ENCODE results near the gene HPS6.

HPS6 gene

DNA sequence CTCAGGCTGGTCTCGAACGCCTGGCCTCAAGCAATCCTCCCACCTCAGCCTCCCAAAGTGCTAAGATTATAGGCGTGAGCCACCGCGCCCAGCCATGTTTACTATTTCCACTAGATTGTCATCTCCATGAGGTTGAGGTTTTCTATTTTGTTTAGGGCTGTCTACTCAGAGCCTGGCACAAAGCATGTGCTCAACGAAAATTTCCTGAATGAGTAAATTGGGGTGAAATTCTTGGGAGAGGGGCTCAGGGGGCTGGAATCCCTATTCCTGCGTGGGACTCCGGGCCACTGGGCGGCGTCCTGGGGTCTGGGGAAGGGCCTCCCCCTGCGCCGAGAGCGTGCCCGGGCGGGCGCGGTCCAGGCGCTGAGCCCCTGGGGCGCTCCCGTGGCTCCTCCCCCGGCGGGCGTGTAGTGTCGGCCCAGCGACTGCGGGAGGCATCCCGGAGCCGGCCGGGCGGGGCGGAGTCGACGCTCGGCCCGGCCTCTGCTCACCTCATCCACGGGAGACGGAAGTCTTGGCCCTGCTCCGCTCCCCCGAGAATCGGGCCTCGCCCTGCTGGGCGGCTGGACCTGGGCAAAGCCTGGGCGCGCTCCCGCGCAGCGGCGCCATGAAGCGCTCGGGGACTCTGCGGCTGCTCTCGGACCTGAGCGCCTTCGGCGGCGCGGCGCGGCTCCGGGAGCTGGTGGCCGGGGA is at the start of gene HPS6:
Gene HPS6, plus strand, starts transcription at position 482 of the 693 bp plus-strand sequence. Its CDS starts 126 bp downstream, at position 608.
- H3K27me3 ChIP-seq (ENCODE audit: insufficient read depth, low read depth), result no peaks in the 10 kb centered on the region

GRCh38 chr10:102016416-102016815 is 48.7 kb upstream of the HPS6 start:
- no peak for TF ChIP-seq CTCF (conservative IDR thresholded peaks at IDR 0.05; ENCODE audit: low read depth, low read length)
- H3K4me2 ChIP-seq, result no peak overlapping the region
- no peak overlapping the region for H3K4me3 ChIP-seq (IDR thresholded peaks at IDR 0.05; ENCODE audit: insufficient read depth, low read depth, low read length)
- H2AFZ ChIP-seq (ENCODE audit: low read depth), result no peak overlapping the region
- H3K9ac ChIP-seq, result no peak overlapping the region
- no peaks in the 10 kb centered on the region for H3K36me3 ChIP-seq (ENCODE audit: insufficient read depth)
- H4K20me1 ChIP-seq (ENCODE audit: insufficient read depth), result no peaks in the 10 kb centered on the region
- H3K27ac ChIP-seq, result no peak overlapping the region
- no peaks in the 10 kb centered on the region for H3K27me3 ChIP-seq (ENCODE audit: insufficient read depth, low read depth)
- no peaks in the 10 kb centered on the region for H3K4me1 ChIP-seq (ENCODE audit: low read depth, poor library complexity, severe bottlenecking)
- no peaks in the 10 kb centered on the region for H3K79me2 ChIP-seq (ENCODE audit: insufficient read depth, low read depth)

More for the DNA sequence above, at the start of gene HPS6:
- peak within 1 kb of the TSS; percentile 85 for H3K9ac ChIP-seq
- peak within 1 kb of the TSS; percentile 52 for H3K27ac ChIP-seq
- peak within 1 kb of the TSS; percentile 43 for H3K4me2 ChIP-seq
- H3K36me3 ChIP-seq (ENCODE audit: insufficient read depth), result no peaks in the 10 kb centered on the region
- no peaks in the 10 kb centered on the region for H4K20me1 ChIP-seq (ENCODE audit: insufficient read depth)
- H2AFZ ChIP-seq (ENCODE audit: low read depth), result peak within 1 kb of the TSS; percentile 70
- peaks cover 9% of the 10 kb centered on the region for H3K4me1 ChIP-seq (ENCODE audit: low read depth, poor library complexity, severe bottlenecking)
- no peak within 1 kb of the TSS for H3K4me3 ChIP-seq (IDR thresholded peaks at IDR 0.05; ENCODE audit: insufficient read depth, low read depth, low read length)
- 0 out of 2 replicates have a peak, but pooled peaks cover 4% of the 10 kb centered on the region for H3K79me2 ChIP-seq (ENCODE audit: insufficient read depth, low read depth)
- peak; percentile 29; the same call in 1 of the 2 replicates for TF ChIP-seq CTCF (conservative IDR thresholded peaks at IDR 0.05; ENCODE audit: low read depth, low read length)

DNA sequence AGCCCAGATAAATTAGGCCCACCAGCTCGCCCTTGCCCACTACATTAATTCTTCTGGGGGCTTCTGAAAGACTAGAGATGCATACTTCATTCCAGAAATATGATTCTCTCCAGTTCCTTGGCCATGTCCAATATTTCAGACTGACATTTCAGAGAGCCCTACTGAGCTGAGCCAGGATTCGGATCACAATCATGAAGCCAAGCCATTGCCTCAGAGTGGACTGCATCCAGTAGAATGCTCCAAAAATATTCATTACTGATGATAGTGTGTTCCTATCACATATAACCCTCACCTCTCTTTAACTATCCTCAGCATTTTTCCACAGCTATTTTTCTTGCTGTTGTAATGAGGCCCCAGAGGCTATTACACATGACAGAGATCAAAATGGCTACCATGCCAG is 47.9 kb upstream of the HPS6 start:
- Histone ChIP-seq H3K4me1 (ENCODE audit: low read depth, poor library complexity, severe bottlenecking) (no peaks in the 10 kb centered on the region), H3K27me3 (ENCODE audit: insufficient read depth, low read depth) (no peaks in the 10 kb centered on the region), H3K79me2 (ENCODE audit: insufficient read depth, low read depth) (no peaks in the 10 kb centered on the region), H4K20me1 (ENCODE audit: insufficient read depth) (no peaks in the 10 kb centered on the region), H3K9ac (no peak overlapping the region), H3K4me3 (IDR thresholded peaks at IDR 0.05; ENCODE audit: insufficient read depth, low read depth, low read length) (no peak overlapping the region), H3K4me2 (no peak overlapping the region), H3K36me3 (ENCODE audit: insufficient read depth) (no peaks in the 10 kb centered on the region), H2AFZ (ENCODE audit: low read depth) (no peak overlapping the region), H3K27ac (no peak overlapping the region)
- no peak for TF ChIP-seq CTCF (conservative IDR thresholded peaks at IDR 0.05; ENCODE audit: low read depth, low read length)

GRCh38 chr10:102020938-102021337 is 44.2 kb upstream of the HPS6 start:
- no peaks in the 10 kb centered on the region for H4K20me1 ChIP-seq (ENCODE audit: insufficient read depth)
- H3K27me3 ChIP-seq (ENCODE audit: insufficient read depth, low read depth), result no peaks in the 10 kb centered on the region
- no peak overlapping the region for H2AFZ ChIP-seq (ENCODE audit: low read depth)
- no peaks in the 10 kb centered on the region for H3K79me2 ChIP-seq (ENCODE audit: insufficient read depth, low read depth)
- H3K36me3 ChIP-seq (ENCODE audit: insufficient read depth), result no peaks in the 10 kb centered on the region
- H3K4me2 ChIP-seq, result no peak overlapping the region
- H3K4me3 ChIP-seq (IDR thresholded peaks at IDR 0.05; ENCODE audit: insufficient read depth, low read depth, low read length), result no peak overlapping the region
- TF ChIP-seq CTCF (conservative IDR thresholded peaks at IDR 0.05; ENCODE audit: low read depth, low read length), result no peak
- no peaks in the 10 kb centered on the region for H3K4me1 ChIP-seq (ENCODE audit: low read depth, poor library complexity, severe bottlenecking)
- no peak overlapping the region for H3K27ac ChIP-seq
- no peak overlapping the region for H3K9ac ChIP-seq

Measured in KMS-11 (cell line).